GM12878 (cell line): ENCODE data around the gene CD84. TPM values are rescaled to one million over a fixed set of nuclear protein-coding genes. Genes with fewer than 3 reads are reported as not detected.
A peak's percentile ranks its signal among the peaks of the same experiment; 100 is the strongest.

ENCODE experiments used
- DPF2 ChIP-seq: fragments of 450-650 bp; IDR thresholded peaks from 2 replicates; pipeline ENCODE4 v1.6.1; 2017; ENCODE audit warnings: mild to moderate bottlenecking
- HDGF ChIP-seq: fragments of 450-650 bp; IDR thresholded peaks from 2 replicates; pipeline ENCODE4 v1.6.1; 2016; ENCODE audit warnings: antibody characterized with exemption
- KLF5 ChIP-seq: fragments of 450-650 bp; IDR thresholded peaks from 2 replicates; pipeline ENCODE4 v1.6.1; 2014; ENCODE audit warnings: mild to moderate bottlenecking; ENCODE audit not compliant: partially characterized antibody
- MXI1 ChIP-seq: fragments of 150-350 bp; IDR thresholded peaks from 2 replicates; pipeline ENCODE4 v1.6.1; 2011; ENCODE audit warnings: low read depth, mild to moderate bottlenecking, inconsistent platforms, low read length, improper control_type of control experiment
- NKRF ChIP-seq: fragments of 450-650 bp; conservative IDR thresholded peaks from 2 replicates; pipeline ENCODE4 v1.6.1; 2017; ENCODE audit warnings: mild to moderate bottlenecking, moderate library complexity
- PML ChIP-seq: IDR thresholded peaks from 2 replicates; pipeline ENCODE4 v1.6.1; 2012; ENCODE audit warnings: low read length, inconsistent platforms
- RAD21 ChIP-seq: IDR thresholded peaks from 2 replicates; pipeline ENCODE4 v1.6.1; 2011; ENCODE audit warnings: mild to moderate bottlenecking, low read depth, low read length, moderate library complexity; ENCODE audit not compliant: insufficient read depth
- RB1 ChIP-seq: fragments of 450-650 bp; formaldehyde crosslinking; IDR thresholded peaks from 2 replicates; pipeline ENCODE4 v1.6.1; 2017; ENCODE audit warnings: mild to moderate bottlenecking, borderline replicate concordance
- RUNX3 ChIP-seq: IDR thresholded peaks from 2 replicates; pipeline ENCODE4 v1.6.1; 2012; ENCODE audit warnings: low read length, inconsistent platforms
- SMC3 ChIP-seq: IDR thresholded peaks from 2 replicates; pipeline ENCODE4 v1.6.1; 2011; ENCODE audit warnings: low read length, improper control_type of control experiment, borderline replicate concordance
- YBX1 ChIP-seq: fragments of 450-650 bp; IDR thresholded peaks from 2 replicates; pipeline ENCODE4 v1.6.1; 2016; ENCODE audit warnings: antibody characterized with exemption
- ZNF687 ChIP-seq: fragments of 450-650 bp; IDR thresholded peaks from 2 replicates; pipeline ENCODE4 v1.6.1; 2017; ENCODE audit warnings: mild to moderate bottlenecking, moderate library complexity
- polyA plus RNA-seq, 11 experiments: library from polyadenylated mRNA; depleted of rRNA in 4 of 11; unstranded in 6 of 11; stranded (reverse) in 5 of 11; fragments of >200 nt; fragmentation: Nextera tagmentation in 4 of 11; fragmentation: Illumina TruSeq in 1 of 11; extraction: Ambion mirVana in 4 of 11; extraction: Trizol in 1 of 11; gene quantifications; 1 replicate in 1 of 11; 2 replicates in 10 of 11; pipeline versions ENCODE4 v1.2.1 to v1.2.3, GENCODE V29; 2011 to 2016; ENCODE audit warnings: inconsistent platforms in 2 of 11, missing spikeins in 2 of 11, low read depth in 1 of 11
- total RNA-seq, 4 experiments: library from RNA; depleted of rRNA in 3 of 4; stranded (reverse); fragments of >200 nt in 3 of 4; fragmentation: Illumina TruSeq in 1 of 4; extraction: Trizol in 1 of 4; gene quantifications; 2 replicates each; pipeline versions ENCODE4 v1.2.1 to v1.2.3, GENCODE V29; 2013 to 2021

CD84 gene
- total and polyA plus RNA-seq, 10 of the 15 experiments (the other 5 are each of a cell fraction or from before 2014, with no cell fraction given): 3.4 to 20.3 (median 11.7) TPM

- TF ChIP-seq RUNX3 (peak; percentile 58), YBX1 (no peak), ZNF687 (peak; percentile 66; the same call in 1 of the 2 replicates), KLF5 (no peak), MXI1 (peak; percentile 82), SMC3 (peak; percentile 19; the same call in 1 of the 2 replicates), RAD21 (no peak), DPF2 (no peak), RB1 (peak; percentile 81; the same call in 1 of the 2 replicates), PML (peak; percentile 78; the same call in 1 of the 2 replicates), HDGF (peak; percentile 38; the same call in 1 of the 2 replicates), NKRF (peak; percentile 71; the same call in 1 of the 2 replicates)
These were observed 56.5 kb downstream of the CD84 start, which contains the start of gene SLAMF6 (continued) for GRCh38 chr1:160522622-160523345.
